HepG2 (cell line): ENCODE results near the gene CNP. TPM values are rescaled to one million over a fixed set of nuclear protein-coding genes. Genes with fewer than 3 reads are reported as not detected.

ENCODE experiments used
- CHD2 ChIP-seq: IDR thresholded peaks from 2 replicates; pipeline ENCODE4 v1.6.1; 2011; ENCODE audit warnings: low read depth, low read length, improper control_type of control experiment
- CHD4 ChIP-seq: fragments of 200-600 bp; sonication (generic); IDR thresholded peaks from 2 replicates; pipeline ENCODE4 v1.7.0; 2017; ENCODE audit warnings: mild to moderate bottlenecking, low read length, borderline replicate concordance
- JARID2 ChIP-seq: sonication (generic); formaldehyde crosslinking; IDR thresholded peaks from 2 replicates; pipeline ENCODE4 v1.8.1; 2023; ENCODE audit warnings: missing genetic modification reagents, inconsistent platforms; ENCODE audit not compliant: insufficient replicate concordance
- KAT2B ChIP-seq: fragments of 150-350 bp; IDR thresholded peaks from 2 replicates; pipeline ENCODE4 v1.6.1; 2014; ENCODE audit warnings: low read depth, low read length, borderline replicate concordance
- RORA ChIP-seq: sonication (generic); formaldehyde crosslinking; IDR thresholded peaks from 2 replicates; pipeline ENCODE4 v1.5.0; 2020; ENCODE audit warnings: mild to moderate bottlenecking, missing genetic modification reagents, moderate library complexity
- SAP130 ChIP-seq: IDR thresholded peaks from 2 replicates; pipeline ENCODE4 v1.6.1; 2016; ENCODE audit warnings: low read depth
- YEATS2 ChIP-seq: sonication (generic); formaldehyde crosslinking; IDR thresholded peaks from 2 replicates; pipeline ENCODE4 v1.4.0; 2020; ENCODE audit warnings: missing genetic modification reagents, borderline replicate concordance
- ZMYM2 ChIP-seq: sonication (generic); formaldehyde crosslinking; IDR thresholded peaks from 2 replicates; pipeline ENCODE4 v1.8.0; 2022; ENCODE audit warnings: mild to moderate bottlenecking, missing genetic modification reagents
- ZNF12 ChIP-seq: sonication (generic); formaldehyde crosslinking; IDR thresholded peaks from 2 replicates; pipeline ENCODE4 v1.5.0; 2020; ENCODE audit warnings: missing genetic modification reagents
- ZNF260 ChIP-seq: sonication (generic); formaldehyde crosslinking; IDR thresholded peaks from 2 replicates; pipeline ENCODE4 v1.4.0; 2020; ENCODE audit warnings: missing genetic modification reagents, low read depth, mild to moderate bottlenecking, borderline replicate concordance
- ZNF263 ChIP-seq: sonication (generic); formaldehyde crosslinking; IDR thresholded peaks from 2 replicates; pipeline ENCODE4 v1.4.0; 2020; ENCODE audit warnings: missing genetic modification reagents
- polyA plus RNA-seq, 8 experiments: library from polyadenylated mRNA; depleted of rRNA in 3 of 8; stranded (reverse) in 7 of 8; unstranded in 1 of 8; fragments of >200 nt; fragmentation: Illumina TruSeq in 4 of 8; extraction: Trizol in 4 of 8; gene quantifications; 2 replicates each; pipeline versions ENCODE4 v1.2.1 to v1.2.3, GENCODE V29; 2011 to 2016; ENCODE audit warnings: low read depth in 4 of 8, missing spikeins in 1 of 8, mixed read lengths in 1 of 8; ENCODE audit not compliant: insufficient read depth in 1 of 8
- total RNA-seq, 5 experiments: library from RNA; depleted of rRNA; stranded (reverse); fragments of >200 nt; fragmentation: Illumina TruSeq; extraction: Trizol; gene quantifications; 2 replicates each; pipeline ENCODE4 v1.2.3, GENCODE V29; 2016; ENCODE audit warnings: low read depth in 1 of 5
- TF ChIP-seq, protein P1 (sequence below): sonication (generic); formaldehyde crosslinking; IDR thresholded peaks from 2 replicates; pipeline ENCODE4 v1.5.0; 2020; ENCODE audit warnings: mild to moderate bottlenecking, missing genetic modification reagents, borderline replicate concordance
- TF ChIP-seq, protein P2 (sequence below): IDR thresholded peaks from 2 replicates; pipeline ENCODE4 v1.6.1; 2012; ENCODE audit warnings: inconsistent platforms
- TF ChIP-seq, protein P3 (sequence below): sonication (generic); formaldehyde crosslinking; IDR thresholded peaks from 2 replicates; pipeline ENCODE4 v1.5.1; 2020; ENCODE audit warnings: mild to moderate bottlenecking, missing genetic modification reagents, moderate library complexity
- TF ChIP-seq, protein P4 (sequence below): sonication (generic); formaldehyde crosslinking; conservative IDR thresholded peaks from 2 replicates; pipeline ENCODE4 v1.5.0; 2020; ENCODE audit warnings: missing genetic modification reagents

CNP gene
- total and polyA plus RNA-seq, 2 of the 13 experiments (the other 11 are each of a cell fraction or from before 2014, with no cell fraction given) = 97.2 to 161 TPM

DNA sequence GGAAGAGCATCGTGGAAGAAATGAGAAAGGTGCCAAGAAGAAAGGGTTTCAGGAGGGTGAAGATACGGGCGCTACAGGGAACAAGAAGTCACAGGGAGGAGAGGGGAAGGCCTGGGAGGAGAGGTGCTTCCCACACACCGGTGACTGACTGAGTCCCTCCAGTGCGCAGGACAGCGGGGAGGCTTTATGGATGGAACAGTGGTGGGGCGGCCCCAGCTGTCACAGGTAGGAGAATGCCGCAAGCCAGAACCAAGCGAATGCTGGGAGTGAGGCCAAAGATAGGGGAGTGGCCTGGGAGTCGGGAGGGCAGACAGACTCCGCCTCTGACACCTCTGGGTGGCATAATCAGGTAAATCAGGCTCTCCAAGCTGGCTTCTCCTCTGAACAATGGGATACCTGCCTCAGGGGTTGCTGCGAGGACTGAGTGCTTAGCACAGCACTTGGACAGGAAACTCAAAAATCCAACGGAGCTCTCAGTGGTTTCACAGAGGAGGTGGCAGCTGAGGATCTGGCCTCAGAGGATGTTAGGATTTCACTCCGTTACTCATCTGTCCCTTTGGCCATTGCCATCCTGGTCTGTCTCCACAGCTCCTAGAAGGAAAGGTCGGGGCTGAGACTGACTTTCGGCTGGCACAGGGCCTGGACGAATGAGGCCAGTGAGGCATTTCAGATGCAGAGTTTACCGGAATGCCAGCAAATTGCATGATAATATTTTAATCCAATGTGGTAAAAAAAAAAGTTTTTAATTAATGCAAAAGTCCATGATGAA, 717 bp upstream of the CNP start (continued):
- TF ChIP-seq, protein P1, sequence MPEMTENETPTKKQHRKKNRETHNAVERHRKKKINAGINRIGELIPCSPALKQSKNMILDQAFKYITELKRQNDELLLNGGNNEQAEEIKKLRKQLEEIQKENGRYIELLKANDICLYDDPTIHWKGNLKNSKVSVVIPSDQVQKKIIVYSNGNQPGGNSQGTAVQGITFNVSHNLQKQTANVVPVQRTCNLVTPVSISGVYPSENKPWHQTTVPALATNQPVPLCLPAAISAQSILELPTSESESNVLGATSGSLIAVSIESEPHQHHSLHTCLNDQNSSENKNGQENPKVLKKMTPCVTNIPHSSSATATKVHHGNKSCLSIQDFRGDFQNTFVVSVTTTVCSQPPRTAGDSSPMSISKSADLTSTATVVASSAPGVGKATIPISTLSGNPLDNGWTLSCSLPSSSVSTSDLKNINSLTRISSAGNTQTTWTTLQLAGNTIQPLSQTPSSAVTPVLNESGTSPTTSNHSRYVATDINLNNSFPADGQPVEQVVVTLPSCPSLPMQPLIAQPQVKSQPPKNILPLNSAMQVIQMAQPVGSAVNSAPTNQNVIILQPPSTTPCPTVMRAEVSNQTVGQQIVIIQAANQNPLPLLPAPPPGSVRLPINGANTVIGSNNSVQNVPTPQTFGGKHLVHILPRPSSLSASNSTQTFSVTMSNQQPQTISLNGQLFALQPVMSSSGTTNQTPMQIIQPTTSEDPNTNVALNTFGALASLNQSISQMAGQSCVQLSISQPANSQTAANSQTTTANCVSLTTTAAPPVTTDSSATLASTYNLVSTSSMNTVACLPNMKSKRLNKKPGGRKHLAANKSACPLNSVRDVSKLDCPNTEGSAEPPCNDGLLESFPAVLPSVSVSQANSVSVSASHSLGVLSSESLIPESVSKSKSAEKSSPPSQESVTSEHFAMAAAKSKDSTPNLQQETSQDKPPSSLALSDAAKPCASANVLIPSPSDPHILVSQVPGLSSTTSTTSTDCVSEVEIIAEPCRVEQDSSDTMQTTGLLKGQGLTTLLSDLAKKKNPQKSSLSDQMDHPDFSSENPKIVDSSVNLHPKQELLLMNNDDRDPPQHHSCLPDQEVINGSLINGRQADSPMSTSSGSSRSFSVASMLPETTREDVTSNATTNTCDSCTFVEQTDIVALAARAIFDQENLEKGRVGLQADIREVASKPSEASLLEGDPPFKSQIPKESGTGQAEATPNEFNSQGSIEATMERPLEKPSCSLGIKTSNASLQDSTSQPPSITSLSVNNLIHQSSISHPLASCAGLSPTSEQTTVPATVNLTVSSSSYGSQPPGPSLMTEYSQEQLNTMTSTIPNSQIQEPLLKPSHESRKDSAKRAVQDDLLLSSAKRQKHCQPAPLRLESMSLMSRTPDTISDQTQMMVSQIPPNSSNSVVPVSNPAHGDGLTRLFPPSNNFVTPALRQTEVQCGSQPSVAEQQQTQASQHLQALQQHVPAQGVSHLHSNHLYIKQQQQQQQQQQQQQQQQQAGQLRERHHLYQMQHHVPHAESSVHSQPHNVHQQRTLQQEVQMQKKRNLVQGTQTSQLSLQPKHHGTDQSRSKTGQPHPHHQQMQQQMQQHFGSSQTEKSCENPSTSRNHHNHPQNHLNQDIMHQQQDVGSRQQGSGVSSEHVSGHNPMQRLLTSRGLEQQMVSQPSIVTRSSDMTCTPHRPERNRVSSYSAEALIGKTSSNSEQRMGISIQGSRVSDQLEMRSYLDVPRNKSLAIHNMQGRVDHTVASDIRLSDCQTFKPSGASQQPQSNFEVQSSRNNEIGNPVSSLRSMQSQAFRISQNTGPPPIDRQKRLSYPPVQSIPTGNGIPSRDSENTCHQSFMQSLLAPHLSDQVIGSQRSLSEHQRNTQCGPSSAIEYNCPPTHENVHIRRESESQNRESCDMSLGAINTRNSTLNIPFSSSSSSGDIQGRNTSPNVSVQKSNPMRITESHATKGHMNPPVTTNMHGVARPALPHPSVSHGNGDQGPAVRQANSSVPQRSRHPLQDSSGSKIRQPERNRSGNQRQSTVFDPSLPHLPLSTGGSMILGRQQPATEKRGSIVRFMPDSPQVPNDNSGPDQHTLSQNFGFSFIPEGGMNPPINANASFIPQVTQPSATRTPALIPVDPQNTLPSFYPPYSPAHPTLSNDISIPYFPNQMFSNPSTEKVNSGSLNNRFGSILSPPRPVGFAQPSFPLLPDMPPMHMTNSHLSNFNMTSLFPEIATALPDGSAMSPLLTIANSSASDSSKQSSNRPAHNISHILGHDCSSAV (CRISPR knock-in tag) = no peak
- TF ChIP-seq CHD2 (no peak), ZNF260 (CRISPR knock-in tag) (no peak), SAP130 (peak; percentile 87), CHD4 (no peak), JARID2 (CRISPR knock-in tag) (no peak), KAT2B (no peak), ZNF263 (CRISPR knock-in tag) (no peak), ZNF12 (CRISPR knock-in tag) (no peak), ZMYM2 (CRISPR knock-in tag) (0 out of 2 replicates have a peak, but pooled peaks have one; percentile 40), YEATS2 (CRISPR knock-in tag) (no peak), RORA (CRISPR knock-in tag) (no peak)
- TF ChIP-seq, protein P2, sequence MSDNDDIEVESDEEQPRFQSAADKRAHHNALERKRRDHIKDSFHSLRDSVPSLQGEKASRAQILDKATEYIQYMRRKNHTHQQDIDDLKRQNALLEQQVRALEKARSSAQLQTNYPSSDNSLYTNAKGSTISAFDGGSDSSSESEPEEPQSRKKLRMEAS = peak; percentile 34; the same call in 1 of the 2 replicates
- TF ChIP-seq, protein P3, sequence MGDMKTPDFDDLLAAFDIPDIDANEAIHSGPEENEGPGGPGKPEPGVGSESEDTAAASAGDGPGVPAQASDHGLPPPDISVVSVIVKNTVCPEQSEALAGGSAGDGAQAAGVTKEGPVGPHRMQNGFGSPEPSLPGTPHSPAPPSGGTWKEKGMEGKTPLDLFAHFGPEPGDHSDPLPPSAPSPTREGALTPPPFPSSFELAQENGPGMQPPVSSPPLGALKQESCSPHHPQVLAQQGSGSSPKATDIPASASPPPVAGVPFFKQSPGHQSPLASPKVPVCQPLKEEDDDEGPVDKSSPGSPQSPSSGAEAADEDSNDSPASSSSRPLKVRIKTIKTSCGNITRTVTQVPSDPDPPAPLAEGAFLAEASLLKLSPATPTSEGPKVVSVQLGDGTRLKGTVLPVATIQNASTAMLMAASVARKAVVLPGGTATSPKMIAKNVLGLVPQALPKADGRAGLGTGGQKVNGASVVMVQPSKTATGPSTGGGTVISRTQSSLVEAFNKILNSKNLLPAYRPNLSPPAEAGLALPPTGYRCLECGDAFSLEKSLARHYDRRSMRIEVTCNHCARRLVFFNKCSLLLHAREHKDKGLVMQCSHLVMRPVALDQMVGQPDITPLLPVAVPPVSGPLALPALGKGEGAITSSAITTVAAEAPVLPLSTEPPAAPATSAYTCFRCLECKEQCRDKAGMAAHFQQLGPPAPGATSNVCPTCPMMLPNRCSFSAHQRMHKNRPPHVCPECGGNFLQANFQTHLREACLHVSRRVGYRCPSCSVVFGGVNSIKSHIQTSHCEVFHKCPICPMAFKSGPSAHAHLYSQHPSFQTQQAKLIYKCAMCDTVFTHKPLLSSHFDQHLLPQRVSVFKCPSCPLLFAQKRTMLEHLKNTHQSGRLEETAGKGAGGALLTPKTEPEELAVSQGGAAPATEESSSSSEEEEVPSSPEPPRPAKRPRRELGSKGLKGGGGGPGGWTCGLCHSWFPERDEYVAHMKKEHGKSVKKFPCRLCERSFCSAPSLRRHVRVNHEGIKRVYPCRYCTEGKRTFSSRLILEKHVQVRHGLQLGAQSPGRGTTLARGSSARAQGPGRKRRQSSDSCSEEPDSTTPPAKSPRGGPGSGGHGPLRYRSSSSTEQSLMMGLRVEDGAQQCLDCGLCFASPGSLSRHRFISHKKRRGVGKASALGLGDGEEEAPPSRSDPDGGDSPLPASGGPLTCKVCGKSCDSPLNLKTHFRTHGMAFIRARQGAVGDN = no peak
- TF ChIP-seq, protein P4, sequence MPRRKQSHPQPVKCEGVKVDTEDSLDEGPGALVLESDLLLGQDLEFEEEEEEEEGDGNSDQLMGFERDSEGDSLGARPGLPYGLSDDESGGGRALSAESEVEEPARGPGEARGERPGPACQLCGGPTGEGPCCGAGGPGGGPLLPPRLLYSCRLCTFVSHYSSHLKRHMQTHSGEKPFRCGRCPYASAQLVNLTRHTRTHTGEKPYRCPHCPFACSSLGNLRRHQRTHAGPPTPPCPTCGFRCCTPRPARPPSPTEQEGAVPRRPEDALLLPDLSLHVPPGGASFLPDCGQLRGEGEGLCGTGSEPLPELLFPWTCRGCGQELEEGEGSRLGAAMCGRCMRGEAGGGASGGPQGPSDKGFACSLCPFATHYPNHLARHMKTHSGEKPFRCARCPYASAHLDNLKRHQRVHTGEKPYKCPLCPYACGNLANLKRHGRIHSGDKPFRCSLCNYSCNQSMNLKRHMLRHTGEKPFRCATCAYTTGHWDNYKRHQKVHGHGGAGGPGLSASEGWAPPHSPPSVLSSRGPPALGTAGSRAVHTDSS = no peak
